Natural killer cell (primary cell): ENCODE results near the gene ATP2B2. TPM values are rescaled to one million over a fixed set of nuclear protein-coding genes. Genes with fewer than 3 reads are reported as not detected.

Experiments used
- ATAC-seq, 3 donors: fragments of 150-1000 bp in 2 of 3; fragments of 200-7000 bp in 1 of 3; cut with Tn5 transposase; 1 replicate in 1 of 3; 2 replicates in 2 of 3; pipeline ENCODE4 v1.10.0; 2021; ENCODE audit warnings: mild to moderate bottlenecking in 2 of 3, moderate library complexity in 2 of 3
- DNase-seq, 2 donors: peaks; one replicate each; pipeline versions ENCODE4 v3.0.0 to v3.0.0-alpha.2; 2013 to 2021; ENCODE audit warnings: mixed read lengths in 1 of 2
- H3K27ac ChIP-seq: one replicate; pipeline ENCODE4 v1.5.1; 2013; ENCODE audit warnings: mild to moderate bottlenecking, low read length
- H3K27me3 ChIP-seq: one replicate; pipeline ENCODE4 v1.6.1; 2013; ENCODE audit warnings: low read length; ENCODE audit not compliant: control insufficient read depth, insufficient read depth
- H3K36me3 ChIP-seq: one replicate; pipeline ENCODE4 v1.6.1; 2013; ENCODE audit warnings: low read length; ENCODE audit not compliant: control insufficient read depth, insufficient read depth
- H3K4me1 ChIP-seq: one replicate; pipeline ENCODE4 v1.6.1; 2013; ENCODE audit warnings: low read length; ENCODE audit not compliant: control insufficient read depth, insufficient read depth
- H3K4me3 ChIP-seq: one replicate; pipeline ENCODE4 v1.5.1; 2013; ENCODE audit warnings: low read length
- H3K9me3 ChIP-seq: one replicate; pipeline ENCODE4 v1.6.1; 2013; ENCODE audit warnings: low read length; ENCODE audit not compliant: control insufficient read depth, insufficient read depth
- H3K27ac Mint-ChIP-seq, 2 donors: one replicate each; pipeline ENCODE4 v1.8.0; 2022; ENCODE audit warnings: mild to moderate bottlenecking in 2 of 2, mixed read lengths in 2 of 2, moderate library complexity in 1 of 2
- H3K27me3 Mint-ChIP-seq, 2 donors: one replicate each; pipeline ENCODE4 v1.8.0; 2022; ENCODE audit warnings: low read depth in 2 of 2, mixed read lengths in 2 of 2
- H3K36me3 Mint-ChIP-seq: one replicate; pipeline ENCODE4 v1.8.0; 2022; ENCODE audit warnings: mixed read lengths
- H3K4me1 Mint-ChIP-seq, 2 donors: one replicate each; pipeline ENCODE4 v1.8.0; 2022; ENCODE audit warnings: mixed read lengths in 2 of 2
- H3K4me3 Mint-ChIP-seq: one replicate; pipeline ENCODE4 v1.8.0; 2022; ENCODE audit warnings: mild to moderate bottlenecking, moderate library complexity, mixed read lengths
- H3K9me3 Mint-ChIP-seq, 2 donors: one replicate each; pipeline ENCODE4 v1.8.0; 2022; ENCODE audit warnings: mixed read lengths in 2 of 2
- WGBS: methylation state at CpG from one replicate; pipeline ENCODE4 v1.1.7; 2013; ENCODE audit warnings: missing lambda C conversion rate; ENCODE audit not compliant: insufficient coverage; 5-methylcytosine and 5-hydroxymethylcytosine counted together
- intact Hi-C: fragments of 100-400 bp; cut with micrococcal nuclease; formaldehyde crosslinking; loops from one replicate; pipeline ENCODE4 v1.14.2; 2022
- total RNA-seq, 4 donors: library from RNA; stranded (reverse); fragments of 120-200 nt in 1 of 4; gene quantifications; one replicate each; pipeline versions ENCODE4 v1.2.3 to v1.2.4, GENCODE V29; 2013 to 2022
- TF ChIP-seq, protein P1 (sequence below): fragments of 200-600 bp; IDR thresholded peaks from one replicate; pipeline ENCODE4 v1.8.0; 2022; ENCODE audit warnings: antibody characterized with exemption

ATP2B2 gene
- total RNA-seq, 3 donors from 2014 or later (not counting 1 experiment from before 2014, with no cell fraction given), result not detected

DNA sequence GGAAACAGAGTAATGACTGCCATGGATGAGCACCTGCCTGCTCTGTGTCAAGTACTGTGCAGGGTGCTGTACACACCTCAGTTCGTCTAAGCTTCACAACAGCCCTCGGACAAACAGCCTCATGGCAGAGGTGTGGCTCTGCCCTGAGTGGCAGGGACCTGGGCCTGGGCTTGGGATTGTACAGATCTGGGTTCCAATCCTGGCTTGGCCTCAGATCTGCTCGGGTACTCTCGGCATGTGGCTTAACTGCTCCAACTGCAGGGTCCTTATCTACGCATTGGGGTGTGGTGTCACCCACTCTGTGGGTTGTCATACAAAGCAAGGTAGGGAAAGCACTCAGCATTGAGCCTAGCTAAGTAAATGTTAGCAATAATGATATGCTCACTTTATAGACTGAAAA is 137.9 kb downstream of the ATP2B2 start:
- DNase-seq, result no peak
- H3K27me3 ChIP-seq, result no peaks in the 10 kb centered on the region
- H3K27ac Mint-ChIP-seq, result no peak overlapping the region
- WGBS, result 99% methylated on average over 5 of the region's 5 CpGs
- no peak overlapping the region for H3K27ac ChIP-seq
- no peak for ATAC-seq
- no peaks in the 10 kb centered on the region for H3K9me3 ChIP-seq
- no peaks in the 10 kb centered on the region for H3K4me1 ChIP-seq
- no peaks in the 10 kb centered on the region for H3K9me3 Mint-ChIP-seq
- peaks cover 15 to 16% of the 10 kb centered on the region in 2 donors for H3K27me3 Mint-ChIP-seq
- no peaks in the 10 kb centered on the region for H3K4me1 Mint-ChIP-seq
- no peaks in the 10 kb centered on the region for H3K36me3 ChIP-seq
- H3K36me3 Mint-ChIP-seq, result no peaks in the 10 kb centered on the region
- intact Hi-C loops, result no loop called here
- no peak overlapping the region for H3K4me3 Mint-ChIP-seq
- H3K4me3 ChIP-seq, result no peak overlapping the region
- TF ChIP-seq, protein P1, sequence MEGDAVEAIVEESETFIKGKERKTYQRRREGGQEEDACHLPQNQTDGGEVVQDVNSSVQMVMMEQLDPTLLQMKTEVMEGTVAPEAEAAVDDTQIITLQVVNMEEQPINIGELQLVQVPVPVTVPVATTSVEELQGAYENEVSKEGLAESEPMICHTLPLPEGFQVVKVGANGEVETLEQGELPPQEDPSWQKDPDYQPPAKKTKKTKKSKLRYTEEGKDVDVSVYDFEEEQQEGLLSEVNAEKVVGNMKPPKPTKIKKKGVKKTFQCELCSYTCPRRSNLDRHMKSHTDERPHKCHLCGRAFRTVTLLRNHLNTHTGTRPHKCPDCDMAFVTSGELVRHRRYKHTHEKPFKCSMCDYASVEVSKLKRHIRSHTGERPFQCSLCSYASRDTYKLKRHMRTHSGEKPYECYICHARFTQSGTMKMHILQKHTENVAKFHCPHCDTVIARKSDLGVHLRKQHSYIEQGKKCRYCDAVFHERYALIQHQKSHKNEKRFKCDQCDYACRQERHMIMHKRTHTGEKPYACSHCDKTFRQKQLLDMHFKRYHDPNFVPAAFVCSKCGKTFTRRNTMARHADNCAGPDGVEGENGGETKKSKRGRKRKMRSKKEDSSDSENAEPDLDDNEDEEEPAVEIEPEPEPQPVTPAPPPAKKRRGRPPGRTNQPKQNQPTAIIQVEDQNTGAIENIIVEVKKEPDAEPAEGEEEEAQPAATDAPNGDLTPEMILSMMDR, result no peak

DNA sequence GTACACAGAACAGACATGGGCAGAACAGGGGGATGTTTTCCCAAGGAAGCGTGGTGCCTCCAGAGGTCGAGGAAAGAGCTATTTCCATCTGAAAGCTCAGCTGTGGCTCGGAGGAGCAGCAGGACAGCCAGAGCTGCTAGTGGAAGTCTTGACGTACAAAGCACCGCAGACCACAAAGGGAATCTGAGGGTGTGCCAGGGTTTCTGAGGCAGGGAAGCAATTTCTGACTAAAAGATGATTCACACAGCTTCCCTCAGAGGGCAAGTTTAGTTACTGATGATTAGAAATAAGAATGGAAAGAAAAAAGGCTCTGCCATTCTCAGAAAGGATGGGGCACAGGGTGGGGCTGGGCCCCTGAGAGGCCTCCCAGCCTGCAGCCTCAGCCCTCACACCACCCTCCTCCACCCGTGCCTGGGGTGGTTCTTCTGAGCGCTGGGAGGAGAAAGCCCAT is 138.7 kb downstream of the ATP2B2 start:
- no peaks in the 10 kb centered on the region for H3K9me3 ChIP-seq
- TF ChIP-seq, protein P1, result no peak
- no peaks in the 10 kb centered on the region for H3K36me3 ChIP-seq
- intact Hi-C loops, result no loop called here
- no peak for DNase-seq
- Mint-ChIP-seq H3K36me3 (no peaks in the 10 kb centered on the region), H3K27me3 (peaks cover 19% of the 10 kb centered on the region in 2 donors), H3K4me3 (no peak overlapping the region), H3K4me1 (no peaks in the 10 kb centered on the region), H3K9me3 (no peaks in the 10 kb centered on the region), H3K27ac (no peak overlapping the region)
- no peaks in the 10 kb centered on the region for H3K27me3 ChIP-seq
- H3K4me1 ChIP-seq, result no peaks in the 10 kb centered on the region
- 72% methylated on average over 7 of the region's 7 CpGs for WGBS
- no peak overlapping the region for H3K4me3 ChIP-seq
- ATAC-seq, result no peak
- H3K27ac ChIP-seq, result no peak overlapping the region

GRCh38 chr3:10365791-10366190 is 139.6 kb downstream of the ATP2B2 start:
- H3K9me3 ChIP-seq, result no peaks in the 10 kb centered on the region
- H3K4me1 Mint-ChIP-seq, result no peaks in the 10 kb centered on the region
- 75% methylated on average over 6 of the region's 6 CpGs for WGBS
- no peaks in the 10 kb centered on the region for H3K36me3 ChIP-seq
- H3K27ac ChIP-seq, result no peak overlapping the region
- TF ChIP-seq, protein P1, result no peak
- H3K4me3 ChIP-seq, result no peak overlapping the region
- no peaks in the 10 kb centered on the region for H3K27me3 ChIP-seq
- DNase-seq, result no peak
- intact Hi-C loops, result no loop called here
- peaks cover 19 to 20% of the 10 kb centered on the region in 2 donors for H3K27me3 Mint-ChIP-seq
- no peaks in the 10 kb centered on the region for H3K4me1 ChIP-seq
- H3K36me3 Mint-ChIP-seq, result no peaks in the 10 kb centered on the region
- ATAC-seq, result no peak
- H3K4me3 Mint-ChIP-seq, result no peak overlapping the region
- no peaks in the 10 kb centered on the region for H3K9me3 Mint-ChIP-seq
- H3K27ac Mint-ChIP-seq, result no peak overlapping the region

GRCh38 chr3:10365316-10365715 is 140.1 kb downstream of the ATP2B2 start:
- H3K27ac ChIP-seq, result no peak overlapping the region
- Mint-ChIP-seq H3K27me3 (peaks cover 15 to 16% of the 10 kb centered on the region in 2 donors), H3K9me3 (no peaks in the 10 kb centered on the region), H3K36me3 (no peaks in the 10 kb centered on the region), H3K4me1 (no peaks in the 10 kb centered on the region), H3K4me3 (no peak overlapping the region), H3K27ac (no peak overlapping the region)
- DNase-seq (no peak), ATAC-seq (no peak)
- intact Hi-C loops, result no loop called here
- TF ChIP-seq, protein P1, result no peak
- H3K36me3 ChIP-seq, result no peaks in the 10 kb centered on the region
- no peaks in the 10 kb centered on the region for H3K4me1 ChIP-seq
- 88% methylated on average over 6 of the region's 6 CpGs for WGBS
- no peak overlapping the region for H3K4me3 ChIP-seq
- no peaks in the 10 kb centered on the region for H3K27me3 ChIP-seq
- H3K9me3 ChIP-seq, result no peaks in the 10 kb centered on the region
